ENCODE results near the gene HSF5.

DNA sequence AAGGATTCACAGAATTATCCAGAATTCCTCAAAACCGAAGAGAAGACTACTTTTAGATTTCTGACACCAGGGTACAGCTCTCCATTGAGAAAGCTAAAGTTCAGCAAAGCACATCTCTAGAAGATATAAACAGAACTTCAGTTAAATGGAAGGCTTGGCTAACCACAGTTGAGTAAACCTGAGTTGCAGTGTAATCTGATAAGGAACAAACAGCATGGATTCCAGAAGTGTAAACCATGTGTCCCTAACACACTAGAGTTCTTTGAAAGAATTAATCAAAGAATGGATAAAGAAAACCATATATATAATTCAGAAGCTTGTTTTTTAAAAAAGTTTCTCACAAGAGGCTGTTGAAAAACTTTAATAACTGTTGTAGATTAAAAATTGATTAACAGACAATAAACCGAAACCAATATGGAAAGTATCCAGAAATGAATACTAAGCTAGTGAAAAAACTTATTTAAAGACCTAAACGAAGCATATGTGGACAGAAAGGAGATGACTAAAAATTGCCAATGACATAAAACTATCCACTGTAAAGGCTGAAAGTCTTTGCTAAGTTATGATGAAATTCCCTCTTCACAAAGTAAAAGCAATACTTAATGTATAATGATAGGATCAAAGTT is 75.1 kb downstream of the HSF5 start:
- TF ChIP-seq, protein P1, sequence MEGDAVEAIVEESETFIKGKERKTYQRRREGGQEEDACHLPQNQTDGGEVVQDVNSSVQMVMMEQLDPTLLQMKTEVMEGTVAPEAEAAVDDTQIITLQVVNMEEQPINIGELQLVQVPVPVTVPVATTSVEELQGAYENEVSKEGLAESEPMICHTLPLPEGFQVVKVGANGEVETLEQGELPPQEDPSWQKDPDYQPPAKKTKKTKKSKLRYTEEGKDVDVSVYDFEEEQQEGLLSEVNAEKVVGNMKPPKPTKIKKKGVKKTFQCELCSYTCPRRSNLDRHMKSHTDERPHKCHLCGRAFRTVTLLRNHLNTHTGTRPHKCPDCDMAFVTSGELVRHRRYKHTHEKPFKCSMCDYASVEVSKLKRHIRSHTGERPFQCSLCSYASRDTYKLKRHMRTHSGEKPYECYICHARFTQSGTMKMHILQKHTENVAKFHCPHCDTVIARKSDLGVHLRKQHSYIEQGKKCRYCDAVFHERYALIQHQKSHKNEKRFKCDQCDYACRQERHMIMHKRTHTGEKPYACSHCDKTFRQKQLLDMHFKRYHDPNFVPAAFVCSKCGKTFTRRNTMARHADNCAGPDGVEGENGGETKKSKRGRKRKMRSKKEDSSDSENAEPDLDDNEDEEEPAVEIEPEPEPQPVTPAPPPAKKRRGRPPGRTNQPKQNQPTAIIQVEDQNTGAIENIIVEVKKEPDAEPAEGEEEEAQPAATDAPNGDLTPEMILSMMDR (IDR thresholded peaks at IDR 0.05) = no peak
- TF ChIP-seq POLR2AphosphoS5 (IDR thresholded peaks at IDR 0.05) (no peak), POLR2A (IDR thresholded peaks at IDR 0.05) (no peak), EP300 (IDR thresholded peaks at IDR 0.05) (no peak)

Data from suprapubic skin (tissue), 4 donors.